ENCODE data around the gene ZNF584.

DNA sequence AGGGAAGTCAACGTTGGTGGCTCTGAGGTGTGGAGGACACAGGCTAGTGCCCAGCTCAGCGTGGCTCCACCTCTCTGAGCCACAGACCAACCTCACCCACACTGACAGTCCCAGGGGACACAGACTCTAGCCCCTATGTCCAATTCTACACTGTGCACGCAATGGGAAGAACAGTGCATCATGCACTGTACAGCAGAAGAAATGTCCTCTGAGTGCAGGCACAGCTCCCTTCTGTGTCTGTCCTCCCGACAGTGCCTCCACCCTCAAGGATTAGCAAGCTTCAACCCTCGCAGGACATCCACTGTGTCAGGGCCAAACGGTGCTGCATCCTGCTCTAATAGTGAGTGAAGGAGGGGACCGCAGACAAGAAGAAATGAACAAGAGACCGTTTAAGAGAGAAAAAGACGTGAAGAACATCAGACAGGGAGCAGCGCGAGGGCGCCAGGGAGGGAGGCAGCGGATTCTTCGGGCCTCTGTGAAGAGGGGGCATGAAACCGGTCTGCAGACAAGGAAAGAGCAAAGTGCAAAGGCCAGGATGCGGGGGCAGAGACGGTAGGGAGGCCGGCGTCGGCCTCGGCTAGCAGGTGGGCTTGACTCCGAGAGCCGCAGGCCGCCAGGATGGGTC is 28.3 kb upstream of the ZNF584 start:
- TF ChIP-seq YY1 (IDR thresholded peaks at IDR 0.05; ENCODE audit: insufficient read depth, insufficient read length), result no peak
- TF ChIP-seq SUZ12 (IDR thresholded peaks at IDR 0.05; ENCODE audit: extremely low read depth, insufficient read depth, insufficient read length), result no peak
- TF ChIP-seq ZNF274 (IDR thresholded peaks at IDR 0.05; ENCODE audit: low read depth, low read length), result no peak

All from NT2/D1 (cell line).